ENCODE measurements around the gene OPCML.

DNA sequence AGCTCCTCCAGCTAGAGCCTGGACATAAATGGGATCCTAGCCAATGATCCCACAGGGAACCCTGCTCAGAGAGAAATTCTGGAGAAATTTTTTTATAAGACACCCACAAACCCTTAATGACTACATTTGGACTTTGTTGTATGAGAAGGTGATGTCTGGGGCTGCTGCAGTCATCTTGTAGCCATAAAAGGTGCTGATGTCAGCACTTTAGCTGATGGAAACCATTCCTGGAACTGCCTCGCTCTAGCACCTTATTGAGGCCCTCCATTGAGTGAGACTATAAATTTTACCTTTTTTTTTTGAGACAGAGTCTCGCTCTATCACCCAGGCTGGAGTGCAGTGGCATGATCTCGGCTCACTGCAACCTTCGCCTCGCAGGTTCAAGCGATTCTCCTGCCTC is 610.7 kb downstream of the OPCML start:
- no peak for TF ChIP-seq FOXM1 (CRISPR knock-in tag; IDR thresholded peaks at IDR 0.05)
- TF ChIP-seq EP300 (IDR thresholded peaks at IDR 0.05; ENCODE audit: low read depth in 2 of 2, low read length in 2 of 2): no peak
- TF ChIP-seq EP300 (CRISPR knock-in tag; IDR thresholded peaks at IDR 0.05; ENCODE audit: borderline replicate concordance): no peak
- TF ChIP-seq, protein P1, sequence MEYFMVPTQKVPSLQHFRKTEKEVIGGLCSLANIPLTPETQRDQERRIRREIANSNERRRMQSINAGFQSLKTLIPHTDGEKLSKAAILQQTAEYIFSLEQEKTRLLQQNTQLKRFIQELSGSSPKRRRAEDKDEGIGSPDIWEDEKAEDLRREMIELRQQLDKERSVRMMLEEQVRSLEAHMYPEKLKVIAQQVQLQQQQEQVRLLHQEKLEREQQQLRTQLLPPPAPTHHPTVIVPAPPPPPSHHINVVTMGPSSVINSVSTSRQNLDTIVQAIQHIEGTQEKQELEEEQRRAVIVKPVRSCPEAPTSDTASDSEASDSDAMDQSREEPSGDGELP (IDR thresholded peaks at IDR 0.05; ENCODE audit: borderline replicate concordance, low read depth): no peak
- no peak for TF ChIP-seq POLR2AphosphoS2 (IDR thresholded peaks at IDR 0.05; ENCODE audit: low read depth, low read length)
- TF ChIP-seq, protein P2, sequence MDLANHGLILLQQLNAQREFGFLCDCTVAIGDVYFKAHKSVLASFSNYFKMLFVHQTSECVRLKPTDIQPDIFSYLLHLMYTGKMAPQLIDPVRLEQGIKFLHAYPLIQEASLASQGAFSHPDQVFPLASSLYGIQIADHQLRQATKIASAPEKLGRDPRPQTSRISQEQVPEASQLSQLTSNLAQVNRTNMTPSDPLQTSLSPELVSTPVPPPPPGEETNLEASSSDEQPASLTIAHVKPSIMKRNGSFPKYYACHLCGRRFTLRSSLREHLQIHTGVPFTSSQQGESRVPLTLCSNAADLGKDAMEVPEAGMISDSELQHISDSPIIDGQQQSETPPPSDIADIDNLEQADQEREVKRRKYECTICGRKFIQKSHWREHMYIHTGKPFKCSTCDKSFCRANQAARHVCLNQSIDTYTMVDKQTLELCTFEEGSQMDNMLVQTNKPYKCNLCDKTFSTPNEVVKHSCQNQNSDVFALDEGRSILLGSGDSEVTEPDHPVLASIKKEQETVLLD (CRISPR knock-in tag; IDR thresholded peaks at IDR 0.05; ENCODE audit: low read depth): no peak
- no peak for TF ChIP-seq PHF8 (CRISPR knock-in tag; IDR thresholded peaks at IDR 0.05)
- TF ChIP-seq TP53 (CRISPR knock-in tag; conservative IDR thresholded peaks at IDR 0.05): no peak
- no peak for TF ChIP-seq MEIS1 (CRISPR knock-in tag; IDR thresholded peaks at IDR 0.05; ENCODE audit: borderline replicate concordance)
- TF ChIP-seq, protein P3, sequence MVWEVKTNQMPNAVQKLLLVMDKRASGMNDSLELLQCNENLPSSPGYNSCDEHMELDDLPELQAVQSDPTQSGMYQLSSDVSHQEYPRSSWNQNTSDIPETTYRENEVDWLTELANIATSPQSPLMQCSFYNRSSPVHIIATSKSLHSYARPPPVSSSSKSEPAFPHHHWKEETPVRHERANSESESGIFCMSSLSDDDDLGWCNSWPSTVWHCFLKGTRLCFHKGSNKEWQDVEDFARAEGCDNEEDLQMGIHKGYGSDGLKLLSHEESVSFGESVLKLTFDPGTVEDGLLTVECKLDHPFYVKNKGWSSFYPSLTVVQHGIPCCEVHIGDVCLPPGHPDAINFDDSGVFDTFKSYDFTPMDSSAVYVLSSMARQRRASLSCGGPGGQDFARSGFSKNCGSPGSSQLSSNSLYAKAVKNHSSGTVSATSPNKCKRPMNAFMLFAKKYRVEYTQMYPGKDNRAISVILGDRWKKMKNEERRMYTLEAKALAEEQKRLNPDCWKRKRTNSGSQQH (CRISPR knock-in tag; IDR thresholded peaks at IDR 0.05; ENCODE audit: low read depth): no peak
- TF ChIP-seq JUNB (CRISPR knock-in tag; IDR thresholded peaks at IDR 0.05; ENCODE audit: borderline replicate concordance): no peak
- TF ChIP-seq MYNN (CRISPR knock-in tag; IDR thresholded peaks at IDR 0.05; ENCODE audit: low read depth): no peak
- TF ChIP-seq EZH2 (conservative IDR thresholded peaks at IDR 0.05; ENCODE audit: low read depth, low read length): no peak
- no peak for TF ChIP-seq ZNF350 (CRISPR knock-in tag; IDR thresholded peaks at IDR 0.05; ENCODE audit: borderline replicate concordance, low read depth)

Data from HepG2 (cell line).